NCI-H2227 treated with DMSO at 0.1 percent for 48 hours (cell line): ENCODE data around the gene ATN1.
A peak's percentile ranks its signal among the peaks of the same experiment; 100 is the strongest.

Source experiments
- DNase-seq: peaks from one replicate; lab custom pipeline; 2025; lab: John Stamatoyannopoulos, UW

The ATN1 gene

DNA sequence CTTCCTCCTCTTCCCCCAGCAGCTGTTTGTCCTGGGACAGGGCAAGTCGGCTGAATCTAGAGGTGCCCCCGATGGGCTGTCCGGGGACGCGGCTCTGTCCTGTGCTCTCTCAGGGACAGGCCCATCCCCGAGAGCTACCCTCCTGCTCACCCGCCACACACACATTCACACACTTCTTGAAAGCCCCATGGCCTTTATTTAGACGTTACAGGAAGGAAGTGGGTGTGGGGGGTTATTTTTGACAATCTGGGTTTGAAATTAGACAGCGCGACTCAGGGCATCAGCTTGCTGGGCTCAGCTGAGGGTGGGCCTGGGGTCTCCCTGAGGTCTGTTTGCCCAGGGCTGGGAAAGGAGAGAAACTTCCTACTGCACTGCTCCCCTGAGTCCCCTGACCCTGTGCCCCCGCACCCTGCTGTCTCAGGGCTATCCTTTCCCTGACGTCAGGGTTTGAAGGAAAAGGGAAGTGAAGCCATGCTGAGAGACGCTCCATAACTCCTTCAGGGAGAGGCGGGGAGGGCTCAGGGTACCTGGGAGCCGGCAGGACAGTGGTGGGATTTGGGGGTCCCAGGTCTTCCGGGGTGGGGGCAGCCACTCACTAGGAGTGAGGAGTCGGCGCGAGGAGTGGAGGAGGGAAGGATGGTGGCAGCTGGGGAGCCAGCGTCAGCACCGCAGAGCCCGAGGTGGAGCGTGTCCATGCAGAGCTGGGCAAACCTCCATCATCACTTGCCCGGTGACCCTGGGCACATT, 31.5 kb downstream of the ATN1 start:
- no peak for DNase-seq

DNA sequence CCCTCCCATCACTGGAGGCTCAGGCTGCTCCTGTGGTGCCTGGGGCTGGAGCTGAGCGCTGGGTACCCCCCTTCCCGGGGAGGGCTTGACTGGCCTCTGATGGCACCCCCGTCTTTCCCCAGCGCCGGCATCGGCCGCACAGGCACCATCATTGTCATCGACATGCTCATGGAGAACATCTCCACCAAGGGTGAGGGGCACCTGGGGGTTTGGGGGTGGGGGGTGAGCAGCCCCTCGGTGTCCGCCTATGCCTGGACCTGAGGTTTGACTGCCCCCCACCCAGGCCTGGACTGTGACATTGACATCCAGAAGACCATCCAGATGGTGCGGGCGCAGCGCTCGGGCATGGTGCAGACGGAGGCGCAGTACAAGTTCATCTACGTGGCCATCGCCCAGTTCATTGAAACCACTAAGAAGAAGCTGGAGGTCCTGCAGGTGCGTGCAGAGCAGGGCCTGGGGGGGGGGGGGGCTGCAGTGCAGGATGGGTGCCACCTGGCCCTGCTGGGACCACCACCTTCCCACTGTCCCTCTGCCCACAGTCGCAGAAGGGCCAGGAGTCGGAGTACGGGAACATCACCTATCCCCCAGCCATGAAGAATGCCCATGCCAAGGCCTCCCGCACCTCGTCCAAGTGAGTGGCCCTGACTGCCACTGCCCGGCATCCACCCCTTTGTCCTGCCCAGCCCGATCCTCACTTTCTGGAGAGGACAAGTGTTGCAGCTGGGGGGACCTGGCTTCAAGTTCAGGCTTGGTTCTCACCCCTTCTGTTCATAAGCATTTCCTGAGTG, 32.2 kb downstream of the ATN1 start:
- no peak for DNase-seq

DNA sequence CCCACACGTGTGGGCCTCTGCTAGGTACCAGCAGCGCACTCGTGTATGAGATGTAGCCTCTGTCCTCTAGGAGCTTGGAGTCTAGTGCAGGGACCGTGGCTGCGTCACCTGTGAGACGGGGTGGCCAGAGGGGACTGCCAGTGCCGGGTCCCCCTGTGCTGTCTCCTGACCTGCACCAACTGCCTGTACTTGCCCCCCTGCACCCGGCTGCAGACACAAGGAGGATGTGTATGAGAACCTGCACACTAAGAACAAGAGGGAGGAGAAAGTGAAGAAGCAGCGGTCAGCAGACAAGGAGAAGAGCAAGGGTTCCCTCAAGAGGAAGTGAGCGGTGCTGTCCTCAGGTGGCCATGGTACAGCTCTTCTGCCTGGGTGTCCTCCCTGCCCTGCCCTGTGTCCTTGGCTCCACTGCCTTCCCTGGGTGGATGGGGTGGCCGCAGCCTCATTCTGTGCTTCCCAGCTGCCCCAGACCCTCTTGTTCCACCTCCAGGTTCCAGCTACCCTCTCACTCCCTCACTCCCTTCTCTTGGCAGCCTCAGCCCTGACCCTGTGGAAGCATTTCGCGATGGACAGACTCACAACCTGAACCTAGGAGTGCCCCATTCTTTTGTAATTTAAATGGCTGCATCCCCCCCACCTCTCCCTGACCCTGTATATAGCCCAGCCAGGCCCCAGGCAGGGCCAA, 33.0 kb downstream of the ATN1 start:
- DNase-seq = no peak

DNA sequence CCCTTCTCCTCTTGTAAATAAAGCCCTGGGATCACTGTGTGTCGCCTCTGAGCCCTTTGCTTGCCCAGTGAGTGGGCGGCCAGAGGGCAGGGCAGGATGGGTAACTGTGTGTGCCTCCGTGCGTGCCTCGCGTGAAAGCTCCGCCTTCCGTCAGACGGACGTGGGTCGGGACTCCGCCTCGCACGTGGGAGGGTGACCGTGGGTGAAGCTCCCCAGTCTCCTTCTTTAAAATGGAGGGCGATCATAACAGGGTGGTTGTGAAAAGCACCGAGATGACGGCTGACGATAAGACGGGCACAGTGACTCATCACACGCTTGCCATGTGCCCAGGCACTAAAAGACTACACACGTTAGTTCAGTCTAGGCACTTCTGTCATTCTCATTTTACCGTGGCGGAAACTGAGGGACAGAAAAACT, 33.5 kb downstream of the ATN1 start:
- DNase-seq = no peak

DNA sequence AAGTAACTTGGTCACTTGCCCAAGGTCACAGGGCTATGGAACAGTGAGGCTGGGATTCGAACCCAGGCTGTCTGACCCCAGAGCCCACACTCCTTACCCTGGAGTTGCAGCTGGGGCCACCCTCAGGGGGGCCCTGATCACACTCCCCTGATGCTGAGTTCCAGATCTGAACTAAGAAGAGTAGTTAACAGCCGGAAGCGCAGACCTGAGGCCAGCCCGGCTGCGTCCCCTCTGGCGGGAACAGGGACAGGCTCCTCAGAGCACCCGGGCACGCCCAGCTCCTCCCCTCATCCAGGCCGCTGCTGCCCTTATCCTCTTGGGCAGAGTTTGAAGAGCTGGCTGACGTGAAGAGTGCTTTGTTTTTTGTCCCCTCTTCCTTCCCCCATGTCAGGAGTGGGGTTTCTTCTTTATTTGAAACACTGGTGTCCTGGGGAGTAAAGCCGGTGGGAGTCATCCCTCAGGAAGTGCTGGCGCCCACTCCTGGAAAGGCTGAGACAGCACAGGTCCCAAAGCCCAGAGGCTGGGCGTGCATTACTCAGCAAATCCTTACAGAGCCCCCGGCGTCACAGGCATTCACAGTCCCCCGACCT, 34.0 kb downstream of the ATN1 start:
- DNase-seq = peak; percentile 66

DNA sequence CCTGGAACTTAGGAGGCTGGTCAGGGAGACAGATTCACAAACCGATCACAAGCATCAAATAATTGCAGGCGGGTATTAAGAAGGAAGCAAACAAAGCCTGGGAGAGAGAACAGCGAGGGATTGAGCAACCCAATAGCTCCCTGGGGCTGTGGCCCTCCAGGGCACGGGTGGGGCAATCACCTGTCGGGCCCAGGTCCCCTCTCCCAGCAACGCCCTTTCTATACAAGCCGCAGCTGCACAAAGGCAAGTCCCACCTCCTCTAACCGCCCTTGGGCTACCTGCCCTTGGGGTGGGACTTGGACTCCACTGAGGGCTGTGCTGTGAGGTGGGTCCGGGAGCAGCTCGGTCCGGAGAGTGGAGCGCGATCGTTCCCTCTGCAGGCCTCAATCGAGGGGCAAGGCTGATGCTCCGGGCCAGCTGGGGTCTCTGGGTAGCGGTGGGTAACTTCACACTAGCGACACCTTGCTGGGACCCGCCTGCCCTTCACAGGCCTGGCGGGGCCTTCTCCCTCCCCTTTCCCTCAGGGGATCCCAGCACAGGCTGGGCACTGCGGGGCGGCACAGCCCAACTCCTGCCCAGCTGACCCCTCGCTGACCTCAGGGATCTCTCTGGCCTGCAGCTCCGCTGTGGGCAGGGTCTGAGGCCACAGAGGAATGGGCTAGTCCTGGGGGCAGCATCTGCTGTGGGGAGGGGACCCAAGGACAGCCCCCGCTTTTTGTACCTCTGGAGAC, 34.7 kb downstream of the ATN1 start:
- DNase-seq = no peak

DNA sequence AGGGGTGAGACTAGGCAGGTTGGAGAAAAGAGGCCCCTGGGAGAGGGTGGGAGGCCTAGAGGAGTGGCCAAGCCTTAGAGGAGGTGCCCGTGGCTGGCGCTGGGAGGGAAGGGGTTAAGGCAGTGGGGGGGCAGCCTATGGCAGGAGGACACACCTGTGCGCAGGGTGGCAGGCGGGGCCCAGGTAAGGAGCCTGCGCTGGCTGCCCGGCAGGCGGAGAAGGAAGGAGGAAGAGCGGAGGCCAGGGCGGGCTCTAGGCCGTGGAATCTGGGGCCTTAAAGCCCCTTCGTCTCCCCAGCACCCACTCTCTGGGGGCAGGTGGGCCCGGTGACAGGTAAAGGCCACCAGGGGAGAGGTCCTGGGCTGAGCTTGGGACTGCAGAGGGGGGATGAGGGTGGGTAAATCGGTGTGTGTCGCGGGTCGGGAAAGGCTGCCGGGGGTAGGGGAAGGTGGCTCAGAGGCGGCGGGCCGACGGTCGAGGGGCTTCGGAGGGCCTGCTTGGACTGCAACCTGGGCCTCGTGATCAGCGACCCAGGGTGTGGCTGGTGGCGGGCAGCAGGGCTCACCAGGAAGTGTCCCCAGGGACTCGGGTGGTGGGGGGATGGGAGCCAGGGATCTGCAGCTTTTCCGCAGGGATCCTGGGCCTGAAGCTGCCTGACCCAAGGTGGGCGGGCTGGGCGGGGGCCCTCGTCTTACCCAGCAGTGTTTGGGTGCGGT, 35.4 kb downstream of the ATN1 start:
- DNase-seq = no peak

DNA sequence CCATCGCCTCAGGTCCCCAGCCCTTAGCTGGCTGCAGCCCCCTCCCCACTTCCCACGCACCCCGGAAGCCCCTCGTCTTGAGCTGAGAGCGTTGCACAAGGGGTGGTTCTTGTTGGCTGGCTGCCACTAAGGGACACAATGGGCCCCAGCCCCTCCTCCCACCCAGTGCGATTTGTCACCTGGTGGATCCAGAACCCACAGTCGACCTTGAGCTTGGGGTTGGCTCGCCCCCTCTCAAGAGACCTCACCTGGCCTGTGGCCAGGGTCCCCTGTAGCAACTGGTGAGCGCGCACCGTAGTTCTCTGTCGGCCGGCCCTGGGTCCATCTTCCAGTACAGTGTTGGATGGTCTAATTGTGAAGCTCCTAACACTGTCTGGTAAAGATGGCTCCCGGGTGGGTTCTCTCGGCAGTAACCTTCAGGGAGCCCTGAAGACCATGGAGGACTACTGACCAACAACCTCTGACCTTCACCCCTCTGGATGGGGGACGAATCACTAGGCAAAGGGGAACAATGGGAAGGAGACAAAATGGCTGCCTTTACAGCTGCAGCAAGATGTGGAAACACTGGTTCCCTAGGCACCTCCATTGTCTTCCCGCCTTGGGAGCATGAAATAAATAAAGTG, 36.1 kb downstream of the ATN1 start:
- no peak for DNase-seq

DNA sequence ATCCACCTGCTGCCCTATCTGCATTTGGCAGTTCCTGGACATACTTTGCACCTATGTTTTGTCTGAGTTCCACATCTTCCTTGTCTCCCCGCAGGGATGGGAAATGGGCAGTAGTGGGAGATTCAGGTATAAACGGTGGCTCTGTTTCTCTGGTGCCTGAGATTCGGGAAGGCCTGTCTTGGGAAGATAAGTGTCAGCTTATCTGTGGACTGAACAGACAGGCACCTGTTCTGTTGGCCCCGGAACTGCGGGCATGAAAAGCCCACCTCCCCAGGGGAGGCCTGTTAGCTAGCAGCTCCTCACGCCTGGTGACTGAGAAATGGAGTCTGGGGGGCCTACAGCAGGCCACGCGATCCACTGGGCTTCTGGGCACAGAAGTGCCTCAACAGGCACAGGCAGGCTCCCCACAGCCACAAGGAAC, 36.9 kb downstream of the ATN1 start:
- DNase-seq = no peak

DNA sequence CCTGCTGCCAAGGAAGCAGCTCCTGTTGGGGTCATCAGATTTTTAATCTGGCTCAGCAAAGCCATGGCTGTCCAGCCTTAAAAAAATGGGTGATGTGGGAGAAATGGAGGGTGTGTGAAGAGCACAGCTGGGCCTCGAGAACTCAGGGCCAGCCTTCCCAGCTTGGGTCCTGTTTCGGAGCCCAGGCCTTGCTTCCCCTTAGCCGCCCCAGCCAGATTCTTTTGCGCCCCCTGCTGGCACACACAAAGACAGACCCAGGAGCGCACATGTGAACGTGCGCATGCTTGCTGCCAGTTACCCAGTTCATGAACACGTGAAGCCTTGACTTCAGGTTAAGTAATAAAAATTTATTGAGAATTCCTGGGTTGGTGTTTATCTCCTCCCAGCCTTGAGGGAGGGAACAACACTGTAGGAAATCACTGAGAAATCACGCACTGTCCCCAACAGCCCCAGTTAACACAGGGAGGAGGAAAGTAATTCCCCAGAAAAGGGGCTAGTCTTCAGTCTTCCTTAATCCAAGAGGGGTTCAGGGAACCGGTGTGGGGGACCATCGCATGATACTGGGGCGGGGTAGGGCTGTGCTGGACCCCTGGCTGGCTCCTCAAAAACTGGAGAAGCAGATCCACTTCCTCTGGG, 37.4 kb downstream of the ATN1 start:
- DNase-seq = peak; percentile 65

DNA sequence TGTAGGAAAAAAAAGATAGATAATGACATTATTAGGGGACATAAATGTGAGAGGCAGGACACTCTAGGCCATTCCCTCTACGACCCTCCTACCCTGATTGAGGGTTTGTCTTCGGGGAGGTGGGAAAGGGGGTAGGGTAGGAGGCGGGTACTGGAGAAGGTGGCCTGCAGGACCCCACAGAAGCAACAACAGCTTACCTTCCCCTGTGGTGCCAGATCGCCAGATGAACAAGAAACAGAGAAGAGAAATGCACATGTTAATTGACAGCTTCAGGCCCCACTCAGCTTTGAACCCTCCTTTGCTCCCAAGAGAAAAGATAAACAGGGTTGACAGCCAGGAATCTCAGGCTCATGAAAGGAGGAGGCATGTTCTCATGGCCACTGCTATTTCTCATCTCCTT, 38.0 kb downstream of the ATN1 start:
- DNase-seq = no peak

DNA sequence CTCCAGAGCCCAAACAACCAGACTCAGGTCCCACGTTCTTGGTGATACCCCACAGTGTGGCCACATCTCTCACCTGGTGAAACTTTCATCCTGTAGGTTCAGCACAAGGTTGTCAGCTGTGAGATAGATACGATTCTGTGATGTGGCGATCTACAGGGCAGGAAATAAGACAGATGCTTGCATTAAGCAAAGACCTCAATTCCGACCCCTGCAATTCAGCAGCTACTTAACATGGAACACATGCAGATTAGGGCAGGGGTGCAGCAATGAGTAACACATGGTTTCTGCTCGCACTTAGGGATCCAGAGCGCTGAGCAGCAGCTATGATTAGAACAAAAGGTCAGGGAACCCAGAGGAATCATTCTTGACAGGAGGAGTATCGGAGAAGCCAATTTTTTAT, 38.6 kb downstream of the ATN1 start:
- no peak for DNase-seq

DNA sequence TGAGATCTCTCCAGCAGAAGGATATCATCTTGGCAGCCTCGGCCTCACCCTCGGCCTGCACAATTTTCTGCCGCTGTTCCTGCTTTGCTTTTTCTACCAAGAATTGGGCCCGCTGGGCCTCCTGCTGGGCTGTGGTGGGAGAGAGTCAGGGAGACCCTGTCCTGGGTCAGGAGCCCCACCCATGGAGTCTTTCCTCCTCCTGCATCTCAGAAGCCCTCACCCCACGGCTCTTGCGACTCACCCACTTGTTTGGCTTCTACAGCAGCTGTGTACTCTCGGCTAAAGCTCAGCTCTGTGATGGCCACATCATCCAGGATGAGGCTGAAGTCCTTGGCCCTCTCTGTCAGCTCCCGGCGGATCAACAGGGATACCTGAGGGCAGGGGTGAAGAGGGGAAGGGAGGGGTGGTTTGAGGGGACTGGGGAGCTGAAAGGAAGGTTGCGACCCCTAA, 39.9 kb downstream of the ATN1 start:
- DNase-seq = no peak

DNA sequence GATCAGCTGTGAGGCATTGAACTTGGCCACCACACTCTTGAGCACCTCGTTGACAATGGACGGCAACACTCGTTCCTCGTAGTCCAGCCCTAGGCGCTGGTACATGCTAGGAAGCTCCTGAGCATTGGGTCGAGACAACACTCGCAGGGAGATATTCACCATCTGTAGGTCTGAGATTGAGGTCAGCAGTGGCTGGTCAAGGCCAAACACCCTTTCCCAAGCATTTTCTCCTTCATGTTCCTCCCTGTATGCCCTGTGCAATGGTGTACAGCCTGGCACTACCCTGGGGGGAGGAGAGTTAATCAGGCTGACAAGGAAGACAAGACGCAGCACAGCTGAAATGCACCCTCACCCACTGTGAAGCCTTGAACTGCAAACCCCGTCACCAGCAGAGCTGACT, 40.7 kb downstream of the ATN1 start:
- DNase-seq = no peak

DNA sequence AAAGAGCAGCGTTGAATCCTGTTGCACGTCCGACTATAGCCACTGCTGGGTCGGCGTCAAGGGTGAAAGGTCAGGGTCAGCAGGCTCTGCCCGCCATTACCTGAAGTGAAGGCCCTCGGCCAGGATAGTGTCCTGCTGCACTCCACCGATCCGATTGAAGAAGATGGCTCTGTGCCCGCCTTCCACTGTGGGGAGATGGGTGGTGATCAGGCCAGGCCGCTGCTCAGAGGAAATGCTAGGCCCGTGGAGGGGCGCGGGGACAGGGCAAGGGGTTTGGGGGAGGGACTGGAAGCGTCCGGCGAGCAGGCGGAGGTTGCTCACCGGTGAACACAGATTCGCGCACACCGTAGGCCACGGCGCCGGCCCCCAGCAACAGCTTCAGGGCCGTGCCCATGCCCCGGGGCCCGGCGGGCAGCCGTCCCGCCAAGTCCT, 42.4 kb downstream of the ATN1 start:
- no peak for DNase-seq

DNA sequence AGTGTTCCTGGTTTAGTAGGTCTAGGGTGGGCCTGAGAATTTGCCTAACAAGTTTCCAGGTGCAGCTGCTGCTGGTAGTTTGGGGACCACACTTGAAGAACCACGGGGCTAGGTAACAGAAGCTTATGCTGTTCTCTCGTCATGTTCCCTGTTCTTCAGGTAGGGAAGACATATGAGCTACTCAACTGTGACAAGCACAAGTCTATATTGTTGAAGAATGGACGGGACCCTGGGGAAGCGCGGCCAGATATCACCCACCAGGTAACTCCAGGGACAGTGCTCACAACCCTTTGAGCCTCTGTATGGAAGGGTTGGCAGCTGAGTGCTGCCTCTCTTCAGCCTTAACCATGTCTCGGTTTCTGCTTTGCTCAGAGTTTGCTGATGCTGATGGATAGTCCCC, 46.4 kb downstream of the ATN1 start:
- DNase-seq = no peak

DNA sequence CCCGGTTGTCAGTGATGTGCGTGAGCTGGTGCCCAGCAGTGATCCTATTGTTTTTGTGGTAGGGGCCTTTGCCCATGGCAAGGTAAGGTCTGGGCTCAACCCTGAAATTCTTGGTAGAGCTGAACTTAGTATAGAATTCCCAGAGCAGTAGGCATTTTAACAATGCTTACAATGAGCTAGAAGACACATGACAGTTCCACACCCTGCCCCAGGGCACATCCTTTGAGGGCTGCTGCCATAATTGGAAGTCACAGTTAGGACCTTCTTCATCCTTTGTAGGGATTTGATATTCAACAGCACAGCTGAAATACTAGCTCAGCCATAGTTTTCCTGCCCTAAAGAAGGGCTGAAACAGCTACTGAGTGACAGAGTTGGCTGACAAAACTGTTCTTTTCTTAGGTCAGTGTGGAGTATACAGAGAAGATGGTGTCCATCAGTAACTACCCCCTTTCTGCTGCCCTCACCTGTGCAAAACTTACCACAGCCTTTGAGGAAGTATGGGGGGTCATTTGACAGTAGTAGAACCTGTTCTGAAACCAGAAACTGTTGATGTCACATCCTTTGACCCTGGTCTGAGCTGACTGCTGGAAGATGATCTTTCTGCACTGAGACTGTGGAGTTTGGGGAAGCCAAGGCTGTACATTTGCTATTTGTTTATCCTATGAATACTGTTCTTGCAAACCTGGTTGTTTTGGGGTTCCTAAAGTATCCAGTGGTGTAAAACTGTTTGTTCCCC, 47.7 kb downstream of the ATN1 start:
- no peak for DNase-seq

DNA sequence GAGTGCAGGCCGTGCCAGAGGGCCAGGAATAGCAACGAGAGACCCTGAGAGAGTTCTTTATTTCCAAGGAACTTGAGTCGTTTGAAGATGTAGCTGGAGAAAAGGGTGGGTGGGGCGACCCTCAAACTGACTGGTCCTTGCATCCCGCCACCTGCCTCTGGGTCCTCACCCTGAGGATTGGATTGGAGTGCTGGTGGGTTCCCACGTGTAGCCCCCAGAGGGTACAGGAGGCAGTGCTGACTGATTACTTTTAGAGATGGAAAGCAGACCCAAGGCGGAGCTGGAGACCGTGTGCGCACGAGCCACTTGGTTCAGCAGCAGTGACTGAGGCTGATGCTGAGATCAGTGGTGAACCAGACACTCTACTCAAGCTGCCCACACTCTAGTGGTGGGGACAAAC, 49.9 kb downstream of the ATN1 start:
- no peak for DNase-seq

DNA sequence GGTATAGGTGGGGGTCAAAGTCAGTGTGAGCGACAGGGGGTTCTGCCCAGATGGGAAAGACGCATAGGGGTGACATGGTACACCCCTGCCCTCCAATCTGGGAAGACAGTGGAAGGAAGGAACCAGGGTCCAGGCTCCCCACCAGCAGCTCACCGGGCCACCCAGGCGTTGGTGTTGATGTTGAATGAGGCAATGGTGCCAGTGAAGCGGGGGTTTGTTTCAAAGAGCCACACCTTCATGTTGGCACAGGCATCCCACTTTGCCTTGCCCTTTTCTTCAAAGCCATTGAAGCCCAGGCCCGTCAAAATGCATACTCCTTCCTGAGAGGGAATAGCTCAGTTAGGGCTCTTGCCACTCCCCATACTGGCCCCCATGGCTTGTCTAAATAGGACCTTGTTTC, 50.4 kb downstream of the ATN1 start:
- no peak for DNase-seq
